Keratinocyte (primary cell): ENCODE results near the gene CDIPT.

ENCODE experiments used
- CTCF ChIP-seq, 3 experiments: IDR thresholded peaks in 1 of 3; conservative IDR thresholded peaks in 1 of 3; optimal IDR thresholded peaks in 1 of 3; 2 replicates in 2 of 3; 3 replicates in 1 of 3; pipeline versions ENCODE3 to v1.5.1; 2011; ENCODE audit warnings: low read length in 3 of 3, mild to moderate bottlenecking in 3 of 3, moderate library complexity in 2 of 3, control low read depth in 1 of 3, inconsistent platforms in 1 of 3; ENCODE audit not compliant: insufficient read depth in 2 of 3; ENCODE audit errors: extremely low read depth in 1 of 3
- EZH2 ChIP-seq: IDR thresholded peaks from one replicate; pipeline ENCODE4 v1.6.1; 2012; ENCODE audit warnings: inconsistent platforms, mild to moderate bottlenecking, low read length, moderate library complexity

GRCh38 chr16:29837841-29838240 lies 25.2 kb downstream of the CDIPT start:
- TF ChIP-seq EZH2 (no peak), CTCF (optimal IDR thresholded peaks at IDR 0.05 in 1 of 3, IDR thresholded peaks at IDR 0.05 in 1 of 3, conservative IDR thresholded peaks at IDR 0.05 in 1 of 3; ENCODE audit: extremely low read depth in 1 of 3, insufficient read depth in 2 of 3, low read length in 3 of 3) (no peak)
